ENCODE measurements around the gene CXCL13. TPM values are rescaled to one million over a fixed set of nuclear protein-coding genes. Genes with fewer than 3 reads are reported as not detected.
"Not testable (repeated sequence)": the region's sequence is repeated elsewhere in the genome, so short reads cannot be mapped to it uniquely, and the experiment has no call there.

The CXCL13 gene, protein sequence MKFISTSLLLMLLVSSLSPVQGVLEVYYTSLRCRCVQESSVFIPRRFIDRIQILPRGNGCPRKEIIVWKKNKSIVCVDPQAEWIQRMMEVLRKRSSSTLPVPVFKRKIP
- total RNA-seq: not detected in 2 replicates

GRCh38 chr4:77605210-77605902 lies at the start of gene CXCL13:
CXCL13 (plus strand) TSS chr4:77605820; CDS start chr4:77605866, 46 bp downstream.
- FAIRE-seq (no peak), DNase-seq (ENCODE audit: low read depth) (no peak)
- Histone ChIP-seq H3K27me3 (ENCODE audit: control insufficient read depth, insufficient read depth, low read length) (no peaks in the 10 kb centered on the region), H3K4me3 (ENCODE audit: low read depth, low read length) (no peak within 1 kb of the TSS), H3K36me3 (ENCODE audit: control insufficient read depth, insufficient read depth, low read length) (no peaks in the 10 kb centered on the region)
- no peak for TF ChIP-seq CTCF (IDR thresholded peaks at IDR 0.05; ENCODE audit: insufficient read depth, low read length, severe bottlenecking)

DNA sequence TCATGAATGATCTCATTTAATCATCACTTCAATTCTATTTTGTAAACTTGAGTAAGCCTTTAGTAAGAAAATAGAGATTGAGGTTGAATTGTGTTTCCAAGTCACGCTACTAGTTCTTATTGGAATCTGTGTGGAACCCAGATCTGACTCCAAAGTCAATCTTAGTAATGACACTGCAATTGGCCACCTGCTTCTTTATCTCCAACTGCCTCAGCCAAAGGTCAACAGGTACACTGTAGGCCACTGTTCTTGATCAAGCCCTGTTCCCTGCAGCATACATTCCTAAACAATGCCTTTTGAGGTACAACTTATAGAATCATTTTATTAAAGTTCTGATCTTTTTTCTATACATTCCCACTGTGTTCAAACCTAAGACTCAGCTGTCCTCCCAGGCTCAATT lies 45.5 kb upstream of the CXCL13 start:
- Histone ChIP-seq H3K27me3 (ENCODE audit: control insufficient read depth, insufficient read depth, low read length) (no peaks in the 10 kb centered on the region), H3K36me3 (ENCODE audit: control insufficient read depth, insufficient read depth, low read length) (no peaks in the 10 kb centered on the region), H3K4me3 (ENCODE audit: low read depth, low read length) (no peak overlapping the region)
- FAIRE-seq (no peak), DNase-seq (ENCODE audit: low read depth) (no peak)
- no peak for TF ChIP-seq CTCF (IDR thresholded peaks at IDR 0.05; ENCODE audit: insufficient read depth, low read length, severe bottlenecking)

DNA sequence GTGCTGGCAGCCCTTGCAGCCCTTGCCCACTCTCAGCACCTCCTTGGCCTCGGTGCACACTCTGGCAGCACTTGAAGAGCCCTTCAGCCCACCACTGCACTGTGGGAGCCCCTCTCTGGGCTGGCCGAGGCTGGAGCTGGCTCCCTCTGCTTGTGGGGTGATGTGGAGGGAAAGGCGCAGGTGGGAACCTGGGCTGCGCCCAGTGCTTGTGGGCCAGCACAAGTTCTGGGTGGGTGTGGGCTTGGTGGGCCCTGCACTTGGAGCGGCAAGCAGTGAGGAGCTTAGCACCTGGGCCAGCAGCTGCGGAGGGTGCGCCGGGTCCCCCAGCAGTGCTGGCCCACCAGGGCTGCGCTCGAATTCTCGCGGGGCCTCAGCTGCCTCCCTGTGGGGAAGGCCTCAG lies 43.9 kb upstream of the CXCL13 start:
- H3K36me3 ChIP-seq (ENCODE audit: control insufficient read depth, insufficient read depth, low read length); DNase-seq (ENCODE audit: low read depth); H3K27me3 ChIP-seq (ENCODE audit: control insufficient read depth, insufficient read depth, low read length); H3K4me3 ChIP-seq (ENCODE audit: low read depth, low read length); FAIRE-seq: not testable (repeated sequence)

DNA sequence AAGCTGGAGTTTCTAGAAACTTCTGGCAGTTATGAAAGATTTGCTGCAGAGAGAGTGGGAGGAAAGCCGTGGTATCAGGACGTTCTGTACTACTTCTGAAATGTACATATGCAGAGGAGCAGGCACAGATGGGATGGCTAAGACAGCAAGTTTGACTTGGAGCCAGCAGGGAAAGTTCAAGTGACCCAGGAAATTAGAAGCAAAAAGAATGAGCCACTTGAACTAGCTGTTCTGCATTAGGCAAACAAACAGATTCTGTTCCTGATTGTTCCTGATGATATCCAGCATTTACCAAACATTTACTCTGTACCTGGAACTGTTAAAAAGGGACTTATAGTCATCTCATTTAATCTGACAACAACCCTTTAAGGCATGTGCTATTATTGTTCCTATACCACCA lies 41.4 kb upstream of the CXCL13 start:
- no peaks in the 10 kb centered on the region for H3K27me3 ChIP-seq (ENCODE audit: control insufficient read depth, insufficient read depth, low read length)
- DNase-seq (ENCODE audit: low read depth): no peak
- no peaks in the 10 kb centered on the region for H3K36me3 ChIP-seq (ENCODE audit: control insufficient read depth, insufficient read depth, low read length)
- TF ChIP-seq CTCF (IDR thresholded peaks at IDR 0.05; ENCODE audit: insufficient read depth, low read length, severe bottlenecking): no peak
- H3K4me3 ChIP-seq (ENCODE audit: low read depth, low read length): no peak overlapping the region
- FAIRE-seq: no peak

GRCh38 chr4:77566148-77566547 lies 39.5 kb upstream of the CXCL13 start:
- Histone ChIP-seq H3K36me3 (ENCODE audit: control insufficient read depth, insufficient read depth, low read length) (no peaks in the 10 kb centered on the region), H3K4me3 (ENCODE audit: low read depth, low read length) (no peak overlapping the region), H3K27me3 (ENCODE audit: control insufficient read depth, insufficient read depth, low read length) (no peaks in the 10 kb centered on the region)
- no peak for TF ChIP-seq CTCF (IDR thresholded peaks at IDR 0.05; ENCODE audit: insufficient read depth, low read length, severe bottlenecking)
- FAIRE-seq: no peak
- DNase-seq (ENCODE audit: low read depth): no peak

GRCh38 chr4:77567549-77567948 lies 38.1 kb upstream of the CXCL13 start:
- no peak for TF ChIP-seq CTCF (IDR thresholded peaks at IDR 0.05; ENCODE audit: insufficient read depth, low read length, severe bottlenecking)
- Histone ChIP-seq H3K27me3 (ENCODE audit: control insufficient read depth, insufficient read depth, low read length) (no peaks in the 10 kb centered on the region), H3K4me3 (ENCODE audit: low read depth, low read length) (no peak overlapping the region), H3K36me3 (ENCODE audit: control insufficient read depth, insufficient read depth, low read length) (no peaks in the 10 kb centered on the region)
- no peak for FAIRE-seq
- DNase-seq (ENCODE audit: low read depth): no peak

- not testable (repeated sequence) for FAIRE-seq; H3K27me3 ChIP-seq (ENCODE audit: control insufficient read depth, insufficient read depth, low read length); H3K36me3 ChIP-seq (ENCODE audit: control insufficient read depth, insufficient read depth, low read length); H3K4me3 ChIP-seq (ENCODE audit: low read depth, low read length); DNase-seq (ENCODE audit: low read depth)
Measured at GRCh38 chr4:77570508-77571214, 35.0 kb upstream of the CXCL13 start.
